Fibroblast of gingiva (primary cell): ENCODE results near the gene PLD2.
"Not testable (repeated sequence)": the region's sequence is repeated elsewhere in the genome, so short reads cannot be mapped to it uniquely, and the experiment has no call there.

Source experiments
- DNase-seq: peaks from one replicate; pipeline ENCODE4 v3.0.0-alpha.2; 2011; ENCODE audit warnings: low read depth

PLD2 gene

GRCh38 chr17:4789951-4790704 is 16.8 kb upstream of the PLD2 start:
- DNase-seq, result peak; percentile 83

GRCh38 chr17:4790705-4791088 is 16.3 kb upstream of the PLD2 start:
- no peak for DNase-seq

GRCh38 chr17:4795168-4795567 is 11.8 kb upstream of the PLD2 start:
- no peak for DNase-seq

- DNase-seq, result no peak
Observed at GRCh38 chr17:4796552-4796920, 10.4 kb upstream of the PLD2 start.

- no peak for DNase-seq
Observed at GRCh38 chr17:4800462-4801196, 6.3 kb upstream of the PLD2 start.

GRCh38 chr17:4802228-4802627 is 4.7 kb upstream of the PLD2 start, which contains the start of gene C17orf114:
Gene C17orf114, minus strand, starts transcription at chr17:4802328.
- DNase-seq, result no peak

- no peak for DNase-seq
Observed at GRCh38 chr17:4806456-4806776, 536 bp upstream of the PLD2 start.

GRCh38 chr17:4807605-4808377 is 839 bp downstream of the PLD2 start:
- no peak for DNase-seq

GRCh38 chr17:4808378-4808767 is 1.4 kb downstream of the PLD2 start:
- DNase-seq, result peak; percentile 21

GRCh38 chr17:4810696-4811290 is 3.8 kb downstream of the PLD2 start:
- DNase-seq, result no peak

GRCh38 chr17:4811471-4811870 is 4.5 kb downstream of the PLD2 start:
- DNase-seq, result no peak

- DNase-seq, result no peak
Observed at GRCh38 chr17:4812690-4813089, 5.7 kb downstream of the PLD2 start.

- DNase-seq, result no peak
Observed at GRCh38 chr17:4815043-4815675, 8.2 kb downstream of the PLD2 start.

- no peak for DNase-seq
Observed at GRCh38 chr17:4816826-4817225, 9.9 kb downstream of the PLD2 start.

- DNase-seq, result no peak
Observed at GRCh38 chr17:4818276-4818675, 11.3 kb downstream of the PLD2 start.

- no peak for DNase-seq
Observed at GRCh38 chr17:4822835-4823234, 15.9 kb downstream of the PLD2 start.

GRCh38 chr17:4823373-4824089 is 16.6 kb downstream of the PLD2 start:
- no peak for DNase-seq

GRCh38 chr17:4827399-4827798 is 20.4 kb downstream of the PLD2 start:
- DNase-seq, result no peak

- DNase-seq, result not testable (repeated sequence)
Observed at GRCh38 chr17:4832829-4833177, 25.9 kb downstream of the PLD2 start.

GRCh38 chr17:4833178-4833940 is 26.4 kb downstream of the PLD2 start, which contains the start of gene MINK1:
Gene MINK1, plus strand, starts transcription at chr17:4833340. Its CDS starts 244 bp downstream, at chr17:4833584.
- peak; percentile 90 for DNase-seq
